ENCODE measurements around the gene AFAP1.

GRCh38 chr4:7814451-7814850 lies 125.2 kb downstream of the AFAP1 start:
- TF ChIP-seq CTCF (conservative IDR thresholded peaks at IDR 0.05; ENCODE audit: low read length) (no peak), EZH2phosphoT487 (IDR thresholded peaks at IDR 0.05; ENCODE audit: borderline replicate concordance) (no peak)

Data from Loucy (cell line).